NCI-H1436 (cell line): ENCODE results near the gene LCE4A.
"Not testable (repeated sequence)": the region's sequence is repeated elsewhere in the genome, so short reads cannot be mapped to it uniquely, and the experiment has no call there.

Source experiments
- DNase-seq: peaks from one replicate; lab custom pipeline; 2025; lab: John Stamatoyannopoulos, UW

LCE4A gene

DNA sequence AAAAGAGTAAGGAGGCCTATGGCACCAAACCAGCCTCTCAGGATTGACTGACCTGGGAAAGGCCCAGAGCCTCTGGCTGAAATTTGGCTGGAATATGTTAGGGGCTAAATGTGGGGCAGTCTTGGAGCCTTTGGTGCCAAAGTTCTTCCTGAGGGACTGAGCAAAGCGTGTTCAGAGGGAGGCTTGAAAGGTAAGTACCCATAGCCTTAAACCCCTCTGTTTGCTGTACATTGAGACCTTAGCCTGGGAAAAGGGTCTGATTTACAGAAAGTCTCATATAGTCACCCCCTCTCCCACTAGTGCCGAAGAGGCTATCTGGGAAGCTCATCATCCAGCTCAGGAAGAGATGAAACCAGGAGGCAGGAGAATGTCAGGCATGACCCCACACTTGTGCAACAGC, at the start of gene LCE4A:
TSS of gene LCE4A (plus strand) at position 301 of the 400 bp plus-strand sequence. CDS start 916 bp downstream, outside the sequence.
- DNase-seq: no peak

- no peak for DNase-seq
Observed at GRCh38 chr1:152658649-152659048, 49.3 kb upstream of the LCE4A start.

- no peak for DNase-seq
Observed at GRCh38 chr1:152663098-152663497, 44.9 kb upstream of the LCE4A start, which contains the start of gene LCE2D. Gene LCE2D (plus strand): TSS chr1:152663380. CDS start chr1:152664106, 726 bp downstream.

DNA sequence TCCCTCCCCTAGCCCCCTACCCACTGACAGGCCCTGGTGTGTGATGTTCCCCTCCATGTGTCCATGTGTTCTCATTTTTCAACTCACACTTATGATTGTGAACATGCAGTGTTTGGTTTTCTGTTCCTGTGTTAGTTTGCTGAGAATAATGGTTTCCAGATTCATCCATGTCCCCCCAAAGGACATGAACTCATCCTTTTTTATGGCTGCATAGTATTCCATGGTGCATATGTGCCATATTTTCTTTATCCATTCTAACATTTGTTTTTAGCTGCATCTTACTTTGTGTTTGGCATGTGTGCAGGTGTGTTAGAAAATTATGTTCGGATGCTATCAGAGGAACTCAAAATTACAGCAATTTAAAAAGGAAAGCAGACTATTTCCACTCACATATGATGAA, 41.8 kb upstream of the LCE4A start:
- not testable (repeated sequence) for DNase-seq

DNA sequence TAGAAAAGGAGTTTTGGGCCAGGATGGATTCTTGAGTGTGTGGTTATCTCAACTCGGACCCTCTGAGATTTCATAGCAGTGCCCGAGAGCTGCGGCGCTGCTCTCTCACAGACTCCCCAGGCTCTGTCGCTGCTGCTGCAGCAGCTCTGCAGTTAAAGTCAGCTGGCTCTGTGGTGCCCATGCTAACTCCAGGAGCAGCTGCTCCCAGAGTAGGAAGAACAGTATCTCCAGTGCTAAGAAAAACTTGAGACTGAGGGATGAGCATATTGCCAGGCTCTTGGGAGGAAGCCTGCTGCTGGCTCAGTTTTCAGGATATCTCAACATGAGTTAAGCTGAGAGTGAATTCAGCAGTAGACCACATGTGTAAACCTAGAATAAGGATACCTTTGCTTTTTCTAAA, 40.3 kb upstream of the LCE4A start:
- no peak for DNase-seq

GRCh38 chr1:152673016-152673415, 34.9 kb upstream of the LCE4A start:
- no peak for DNase-seq

- DNase-seq: not testable (repeated sequence)
Observed at GRCh38 chr1:152674983-152675382, 33.0 kb upstream of the LCE4A start, which contains the start of gene LCE2C. Gene LCE2C (plus strand): TSS chr1:152675279. CDS start chr1:152676016, 737 bp downstream.

- no peak for DNase-seq
Observed at GRCh38 chr1:152679459-152679858, 28.5 kb upstream of the LCE4A start.

DNA sequence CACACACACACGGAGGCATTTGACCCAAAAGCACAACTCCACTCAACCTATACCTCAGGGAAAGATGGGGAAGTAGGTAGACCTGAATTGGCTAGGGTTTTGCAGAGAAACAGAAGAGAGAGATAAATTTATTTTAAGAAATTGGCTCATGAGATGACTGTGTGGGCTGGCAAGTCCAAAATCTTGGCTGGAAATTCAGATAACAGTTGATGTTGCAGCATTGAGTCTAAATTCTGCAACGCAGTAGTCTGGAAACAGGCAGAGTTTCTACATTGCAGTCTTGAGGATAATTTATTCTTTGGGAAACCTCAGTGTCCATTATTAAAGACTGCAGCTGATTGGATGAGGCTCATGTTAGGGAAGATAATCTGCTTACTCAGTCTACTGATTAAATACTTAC, 26.3 kb upstream of the LCE4A start:
- DNase-seq: no peak

DNA sequence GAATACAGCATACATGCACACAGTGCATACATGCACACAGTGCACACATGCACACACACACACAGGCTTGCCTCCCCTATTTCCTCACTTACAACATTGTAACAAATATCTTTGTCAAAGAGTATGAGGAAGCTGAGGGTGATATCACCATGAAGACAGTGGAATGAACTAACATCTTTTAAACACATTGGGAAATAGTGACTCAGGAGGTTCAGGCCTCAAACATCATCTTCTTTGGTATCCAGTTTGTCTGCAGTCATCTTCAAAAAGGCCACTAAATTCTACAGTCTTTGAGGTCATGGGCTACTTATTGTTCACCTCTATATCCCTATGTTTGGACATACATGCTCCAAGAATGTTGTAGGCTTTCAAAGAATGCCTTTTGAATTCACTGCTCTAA, 24.1 kb upstream of the LCE4A start:
- DNase-seq: no peak

DNA sequence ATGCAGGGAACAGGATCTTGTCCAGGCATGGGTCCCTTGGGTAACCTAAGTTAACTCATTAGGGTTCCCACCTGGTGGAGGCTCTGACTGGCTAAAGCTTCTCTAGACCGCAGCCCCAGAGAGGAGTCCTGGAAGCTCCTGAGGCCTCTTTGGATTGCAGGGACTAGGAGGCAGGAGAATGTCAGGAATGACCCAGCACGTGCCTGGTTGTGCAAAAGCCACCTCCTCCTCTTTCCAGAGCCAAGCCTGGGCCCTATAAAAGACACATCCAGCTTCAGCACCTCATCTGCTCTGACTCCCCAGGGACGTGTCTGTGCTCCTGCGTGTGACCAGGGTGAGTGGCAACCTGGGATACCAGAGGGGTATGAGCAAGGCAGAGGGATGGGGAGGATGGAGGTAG, 22.1 kb upstream of the LCE4A start, which contains the start of gene LCE2B:
TSS of gene LCE2B (plus strand) at position 301 of the 400 bp plus-strand sequence. CDS start 721 bp downstream, outside the sequence.
- DNase-seq: not testable (repeated sequence)

DNA sequence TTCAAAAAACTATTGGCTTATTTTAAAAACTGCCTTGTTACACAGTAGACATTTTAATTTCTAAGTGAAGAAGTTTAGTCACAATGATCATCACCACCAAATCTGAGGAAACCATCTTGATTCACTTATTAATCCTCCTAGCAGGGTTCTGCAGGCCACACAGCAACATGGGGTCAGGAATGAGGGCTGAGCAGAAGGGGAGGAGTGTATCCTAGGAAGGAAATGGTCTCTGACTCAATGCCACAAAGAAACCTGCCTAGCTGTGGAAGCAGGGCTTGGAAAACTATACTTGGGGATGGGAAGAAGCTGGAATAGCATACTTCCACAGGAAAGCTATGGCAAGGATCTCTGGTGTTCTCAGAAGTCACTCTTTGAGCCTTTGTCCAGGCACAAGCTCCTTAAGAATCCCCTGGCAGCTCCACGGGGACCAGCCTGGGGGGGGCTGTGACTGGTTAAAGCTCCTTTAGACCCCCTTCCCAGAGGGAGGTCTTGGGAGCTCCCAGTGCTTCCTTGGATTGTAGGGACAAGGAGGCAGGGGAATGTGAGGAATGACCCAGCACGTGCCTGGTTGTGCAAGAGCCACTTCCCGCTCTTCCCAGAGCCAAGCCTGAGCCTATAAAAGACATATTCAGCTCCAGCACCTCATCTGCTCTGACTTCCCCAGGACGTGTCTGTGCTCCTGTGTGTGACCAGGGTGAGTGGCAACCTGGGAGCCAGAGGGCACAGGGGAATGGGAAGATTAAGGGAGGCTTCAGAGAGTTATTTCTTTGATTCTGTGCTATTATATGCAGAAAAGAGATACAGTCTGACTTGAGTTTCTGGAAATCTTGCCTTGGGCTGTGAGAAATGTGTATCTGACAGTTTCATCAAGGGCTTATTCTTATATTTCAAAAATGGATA, 10.0 kb upstream of the LCE4A start, which contains the start of gene LCE2A:
TSS of gene LCE2A (plus strand) at position 645 of the 900 bp plus-strand sequence. CDS start 557 bp downstream, outside the sequence.
- DNase-seq: no peak

- no peak for DNase-seq
Observed at GRCh38 chr1:152699746-152700145, 8.2 kb upstream of the LCE4A start.

DNA sequence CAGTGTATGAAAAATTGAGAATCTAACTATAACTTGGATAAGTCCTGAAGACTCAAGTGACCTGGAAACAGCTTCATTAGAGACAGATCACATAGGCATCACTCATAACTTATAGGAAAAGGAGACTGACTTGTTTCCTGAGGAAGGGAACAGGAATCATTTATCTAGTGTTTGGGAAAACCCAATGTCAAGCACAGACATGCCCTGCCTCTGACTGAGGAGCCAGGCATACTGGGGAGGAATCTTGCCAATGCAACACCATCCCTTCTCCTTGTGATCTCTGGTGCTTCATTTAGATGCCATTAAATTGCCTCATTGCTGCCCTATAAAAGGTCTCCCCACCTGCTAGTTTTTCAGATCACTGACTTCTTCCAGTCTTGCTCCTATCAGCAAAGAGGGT, 10.3 kb downstream of the LCE4A start:
- DNase-seq: no peak

DNA sequence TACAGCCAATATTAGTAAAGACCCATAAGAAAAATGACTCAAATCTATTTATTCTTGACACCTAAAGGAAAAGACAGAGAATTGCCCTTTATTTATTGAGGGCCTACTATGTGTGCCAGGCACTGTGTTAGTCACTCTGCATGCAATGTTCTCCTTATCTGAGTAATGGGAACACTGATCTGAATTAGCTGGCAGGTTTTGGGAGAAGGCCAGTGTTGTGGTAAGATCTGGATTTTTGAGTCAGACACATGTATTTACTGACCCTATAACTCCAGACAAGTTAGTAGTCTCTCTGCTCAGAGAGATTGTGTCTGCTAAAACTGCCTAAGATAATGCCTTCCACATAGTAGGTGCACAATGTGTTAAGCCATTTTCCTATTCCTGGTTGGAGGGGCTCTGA, 17.3 kb downstream of the LCE4A start:
- DNase-seq: no peak

- no peak for DNase-seq
Observed at GRCh38 chr1:152728986-152729385, 21.0 kb downstream of the LCE4A start.

- no peak for DNase-seq
Observed at GRCh38 chr1:152735648-152736047, 27.7 kb downstream of the LCE4A start.

GRCh38 chr1:152737997-152738396, 30.0 kb downstream of the LCE4A start:
- no peak for DNase-seq

DNA sequence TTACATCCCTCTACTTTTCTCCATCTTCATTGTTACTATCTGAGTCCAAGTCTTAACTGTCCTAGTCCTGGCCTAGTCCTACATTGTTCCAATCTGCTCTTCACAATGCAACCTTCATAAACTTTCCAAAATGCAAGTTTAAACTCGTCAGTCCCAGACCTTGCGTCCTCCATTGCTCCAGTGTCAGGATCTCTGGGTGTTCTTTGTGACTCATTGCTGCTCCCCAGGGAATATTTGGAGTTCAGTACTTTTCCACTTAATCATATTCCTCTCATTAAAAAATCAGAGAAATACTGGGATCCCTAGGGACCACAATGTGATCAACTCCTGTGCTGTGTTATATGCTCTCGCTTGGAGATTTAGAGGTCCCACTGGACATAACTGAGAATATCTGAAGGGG, 31.9 kb downstream of the LCE4A start:
- no peak for DNase-seq

DNA sequence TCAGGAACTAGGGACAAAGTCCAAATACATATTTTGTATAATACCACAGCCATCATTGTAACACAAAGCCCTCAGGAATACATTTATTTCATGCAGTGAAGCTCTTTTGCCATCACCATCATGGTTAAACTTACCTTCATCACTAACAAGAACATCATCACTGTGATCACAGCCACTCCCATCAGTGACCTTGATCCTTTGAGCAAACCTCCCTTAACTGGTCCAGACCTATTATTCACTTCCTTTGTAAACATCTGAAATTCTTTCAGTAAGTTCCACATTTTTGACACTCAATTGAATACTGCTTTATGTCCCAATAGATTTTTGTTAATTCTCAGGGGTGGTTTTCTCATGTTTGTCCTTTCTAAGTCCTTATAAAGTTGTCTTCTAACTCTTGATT, 33.7 kb downstream of the LCE4A start:
- DNase-seq: no peak

- no peak for DNase-seq
Observed at GRCh38 chr1:152743371-152744145, 35.6 kb downstream of the LCE4A start.

DNA sequence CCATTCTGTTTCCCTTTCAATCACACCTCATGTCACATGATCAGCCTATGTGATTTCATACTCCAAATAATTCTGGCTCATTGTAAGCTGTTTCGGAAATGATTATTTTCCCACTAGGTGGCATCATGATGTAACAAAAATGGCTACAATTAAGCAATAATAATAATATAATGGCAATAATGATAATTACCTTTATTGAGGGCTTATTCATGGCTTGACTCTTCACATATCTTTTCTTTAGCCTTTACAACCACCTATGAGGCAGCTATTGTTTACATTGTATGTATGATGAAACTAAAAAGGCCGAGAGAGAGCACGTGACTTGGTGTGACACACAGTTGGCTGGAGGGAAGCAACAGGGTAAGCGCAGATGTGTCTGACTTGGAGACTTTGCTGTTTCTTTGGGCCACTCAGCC, 37.3 kb downstream of the LCE4A start:
- no peak for DNase-seq
